Measurements from ENCODE around the gene ATP5F1A. TPM values are rescaled to one million over a fixed set of nuclear protein-coding genes. Genes with fewer than 3 reads are reported as not detected.

ATP5F1A gene
- total RNA-seq, 1 experiment from 2014 or later, result 349 TPM

DNA sequence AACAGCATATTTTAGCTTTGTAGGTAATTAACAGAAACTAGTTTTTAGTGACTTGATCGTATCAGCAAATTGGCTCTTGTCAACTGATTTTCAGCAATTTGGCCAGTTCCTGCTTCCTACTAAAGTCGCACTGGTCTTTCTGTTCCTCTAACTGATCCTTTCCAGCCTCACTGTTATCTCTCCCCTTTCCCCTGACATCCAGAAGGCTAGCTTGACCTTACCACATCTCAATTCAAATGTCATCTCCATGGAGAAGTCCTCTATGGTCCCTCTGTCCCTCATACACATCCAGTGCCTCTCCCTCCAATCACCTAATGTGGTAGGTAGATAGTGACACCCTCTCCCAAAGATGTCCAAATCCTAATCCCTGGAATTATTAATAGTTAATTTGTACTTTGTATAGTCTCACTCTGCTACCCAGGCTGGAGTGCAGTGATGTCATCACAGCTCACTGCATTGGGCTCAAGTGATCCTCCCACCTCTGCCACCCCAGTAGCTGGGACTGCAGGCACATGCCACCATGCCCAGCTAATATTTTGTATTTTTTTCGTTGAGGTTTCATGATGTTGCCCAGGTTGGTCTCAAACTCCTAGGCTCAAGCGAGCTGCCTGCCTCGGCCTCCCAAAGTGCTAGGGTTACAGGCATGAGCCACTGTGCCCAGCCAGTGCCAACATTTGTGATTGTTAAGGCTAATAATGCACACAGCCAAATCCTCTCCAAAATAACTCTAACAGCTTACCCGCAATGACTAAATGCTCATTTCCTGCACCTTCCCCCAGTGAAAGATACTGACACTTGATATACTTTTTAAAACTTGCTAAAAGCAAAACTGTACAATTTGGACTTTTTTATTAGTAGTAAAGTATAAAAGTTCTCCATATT, 42.9 kb downstream of the ATP5F1A start:
- H3K36me3 ChIP-seq (ENCODE audit: control insufficient read depth, insufficient read depth, low read length), result no peaks in the 10 kb centered on the region
- Mint-ChIP-seq H3K4me3 (ENCODE audit: unreplicated experiment) (no peak overlapping the region), H3K36me3 (ENCODE audit: insufficient read depth, unreplicated experiment) (no peaks in the 10 kb centered on the region), H3K27ac (ENCODE audit: unreplicated experiment) (no peak overlapping the region), H3K9me3 (ENCODE audit: unreplicated experiment) (no peaks in the 10 kb centered on the region), H3K27me3 (ENCODE audit: insufficient read depth, unreplicated experiment) (no peaks in the 10 kb centered on the region), H3K4me1 (ENCODE audit: low read depth, unreplicated experiment) (peaks cover 12% of the 10 kb centered on the region)
- CTCF ChIA-PET, result no interaction called here
- TF ChIP-seq, protein P1, sequence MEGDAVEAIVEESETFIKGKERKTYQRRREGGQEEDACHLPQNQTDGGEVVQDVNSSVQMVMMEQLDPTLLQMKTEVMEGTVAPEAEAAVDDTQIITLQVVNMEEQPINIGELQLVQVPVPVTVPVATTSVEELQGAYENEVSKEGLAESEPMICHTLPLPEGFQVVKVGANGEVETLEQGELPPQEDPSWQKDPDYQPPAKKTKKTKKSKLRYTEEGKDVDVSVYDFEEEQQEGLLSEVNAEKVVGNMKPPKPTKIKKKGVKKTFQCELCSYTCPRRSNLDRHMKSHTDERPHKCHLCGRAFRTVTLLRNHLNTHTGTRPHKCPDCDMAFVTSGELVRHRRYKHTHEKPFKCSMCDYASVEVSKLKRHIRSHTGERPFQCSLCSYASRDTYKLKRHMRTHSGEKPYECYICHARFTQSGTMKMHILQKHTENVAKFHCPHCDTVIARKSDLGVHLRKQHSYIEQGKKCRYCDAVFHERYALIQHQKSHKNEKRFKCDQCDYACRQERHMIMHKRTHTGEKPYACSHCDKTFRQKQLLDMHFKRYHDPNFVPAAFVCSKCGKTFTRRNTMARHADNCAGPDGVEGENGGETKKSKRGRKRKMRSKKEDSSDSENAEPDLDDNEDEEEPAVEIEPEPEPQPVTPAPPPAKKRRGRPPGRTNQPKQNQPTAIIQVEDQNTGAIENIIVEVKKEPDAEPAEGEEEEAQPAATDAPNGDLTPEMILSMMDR (IDR thresholded peaks at IDR 0.05; ENCODE audit: insufficient read depth in 1 of 2, low read depth in 1 of 2, low read length in 1 of 2, severe bottlenecking in 1 of 2, unreplicated experiment in 1 of 2), result no peak
- no peak for DNase-seq
- POLR2A ChIA-PET, result no interaction called here
- no peaks in the 10 kb centered on the region for H3K9me3 ChIP-seq
- no TSS peak for BruUV-seq (replicated peaks)
- intact Hi-C loops (cut with micrococcal nuclease; ENCODE audit: unreplicated experiment), result no loop called here
- peaks cover 16% of the 10 kb centered on the region for H3K4me1 ChIP-seq
- no peak overlapping the region for H3K4me3 ChIP-seq (ENCODE audit: low read depth, low read length)
- H3K27me3 ChIP-seq (replicated peaks; ENCODE audit: control insufficient read depth, insufficient read depth, low read length), result no peaks in the 10 kb centered on the region

DNA sequence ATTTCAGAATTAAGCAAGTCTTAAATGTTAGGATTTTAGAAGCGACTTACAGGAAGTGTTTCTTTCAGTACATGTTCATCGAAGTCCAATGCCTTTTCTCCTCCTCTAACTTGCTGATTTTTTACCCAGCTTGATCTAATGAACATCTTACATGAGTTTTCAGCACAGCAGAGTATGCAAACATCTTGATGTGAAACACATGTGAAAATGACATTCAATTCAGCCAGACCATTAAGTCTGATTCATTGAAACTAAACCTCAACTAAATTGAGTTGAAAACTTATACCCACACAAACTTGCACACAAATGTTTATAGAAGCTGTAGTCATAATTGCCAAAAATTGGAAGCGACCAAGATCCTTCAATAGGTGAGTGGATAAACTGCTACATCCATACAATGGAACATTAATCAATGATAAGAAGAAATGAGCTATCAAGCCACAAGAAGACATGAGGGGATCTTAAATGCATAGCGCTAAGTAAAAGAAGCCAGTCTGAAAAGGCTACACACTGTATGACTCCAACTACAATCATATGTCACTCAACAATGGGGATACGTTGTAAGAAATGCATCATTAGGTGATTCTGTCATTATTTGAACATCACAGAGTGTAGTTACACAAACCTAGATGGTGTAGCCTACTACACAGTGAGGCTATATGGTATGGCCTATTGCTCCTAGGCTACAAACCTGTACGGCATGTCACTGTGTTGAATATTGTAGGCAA, 44.6 kb downstream of the ATP5F1A start:
- DNase-seq, result no peak
- Histone ChIP-seq H3K36me3 (ENCODE audit: control insufficient read depth, insufficient read depth, low read length) (no peaks in the 10 kb centered on the region), H3K27me3 (replicated peaks; ENCODE audit: control insufficient read depth, insufficient read depth, low read length) (no peaks in the 10 kb centered on the region), H3K9me3 (no peaks in the 10 kb centered on the region), H3K4me1 (peaks cover 16% of the 10 kb centered on the region), H3K4me3 (ENCODE audit: low read depth, low read length) (no peak overlapping the region)
- no peaks in the 10 kb centered on the region for H3K27me3 Mint-ChIP-seq (ENCODE audit: insufficient read depth, unreplicated experiment)
- no peaks in the 10 kb centered on the region for H3K36me3 Mint-ChIP-seq (ENCODE audit: insufficient read depth, unreplicated experiment)
- H3K4me1 Mint-ChIP-seq (ENCODE audit: low read depth, unreplicated experiment), result peaks cover 15% of the 10 kb centered on the region
- no TSS peak for BruUV-seq (replicated peaks)
- TF ChIP-seq, protein P1 (IDR thresholded peaks at IDR 0.05; ENCODE audit: insufficient read depth in 1 of 2, low read depth in 1 of 2, low read length in 1 of 2, severe bottlenecking in 1 of 2, unreplicated experiment in 1 of 2), result no peak
- intact Hi-C loops (cut with micrococcal nuclease; ENCODE audit: unreplicated experiment), result no loop called here
- H3K27ac Mint-ChIP-seq (ENCODE audit: unreplicated experiment), result no peak overlapping the region
- no peaks in the 10 kb centered on the region for H3K9me3 Mint-ChIP-seq (ENCODE audit: unreplicated experiment)
- H3K4me3 Mint-ChIP-seq (ENCODE audit: unreplicated experiment), result no peak overlapping the region
- ChIA-PET CTCF (no interaction called here), POLR2A (no interaction called here)

DNA sequence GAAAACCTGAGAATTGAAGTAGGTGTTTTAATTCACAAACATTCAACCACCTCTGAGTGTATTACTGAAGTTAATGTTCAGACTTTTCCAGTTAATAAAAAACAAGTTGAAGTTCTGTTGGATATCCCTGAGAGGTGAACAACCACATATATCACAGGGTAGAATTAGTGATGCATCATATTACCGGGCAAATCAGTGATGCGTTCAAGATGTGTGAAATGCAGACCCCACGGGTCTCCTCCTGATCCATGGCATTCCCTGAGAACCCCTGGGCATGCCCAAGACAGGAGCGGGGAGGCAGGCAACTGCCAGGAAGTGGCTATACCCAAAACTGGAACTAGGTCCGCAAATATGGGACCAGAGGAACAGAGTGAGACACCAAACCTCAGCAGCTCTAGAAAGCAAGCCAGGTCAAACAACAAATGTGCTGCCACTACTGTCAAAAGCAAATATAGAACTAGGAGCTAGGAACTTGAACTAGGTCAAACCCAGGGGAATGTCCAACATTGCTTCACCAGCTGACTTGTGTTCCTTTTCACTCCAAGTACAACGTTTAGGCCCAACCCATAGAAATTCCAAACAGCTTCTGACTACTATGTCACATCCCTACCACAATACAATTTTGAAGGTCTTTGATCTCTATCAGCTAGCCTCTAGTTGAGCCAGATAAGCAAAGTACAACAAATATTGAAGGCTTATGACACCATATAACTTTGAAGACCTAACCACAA, 46.2 kb downstream of the ATP5F1A start:
- Histone ChIP-seq H3K4me1 (peaks cover 16% of the 10 kb centered on the region), H3K27me3 (replicated peaks; ENCODE audit: control insufficient read depth, insufficient read depth, low read length) (no peaks in the 10 kb centered on the region), H3K9me3 (no peaks in the 10 kb centered on the region), H3K36me3 (ENCODE audit: control insufficient read depth, insufficient read depth, low read length) (no peaks in the 10 kb centered on the region), H3K4me3 (ENCODE audit: low read depth, low read length) (no peak overlapping the region)
- Mint-ChIP-seq H3K4me3 (ENCODE audit: unreplicated experiment) (peak overlapping the region; percentile 27), H3K27ac (ENCODE audit: unreplicated experiment) (no peak overlapping the region), H3K4me1 (ENCODE audit: low read depth, unreplicated experiment) (peaks cover 18% of the 10 kb centered on the region), H3K36me3 (ENCODE audit: insufficient read depth, unreplicated experiment) (no peaks in the 10 kb centered on the region), H3K9me3 (ENCODE audit: unreplicated experiment) (no peaks in the 10 kb centered on the region), H3K27me3 (ENCODE audit: insufficient read depth, unreplicated experiment) (no peaks in the 10 kb centered on the region)
- peak; percentile 64 to 72 for DNase-seq
- BruUV-seq (replicated peaks), result TSS peak; percentile 50
- intact Hi-C loops (cut with micrococcal nuclease; ENCODE audit: unreplicated experiment), result loop anchor here (1.0 kb wide), 2 partner anchors 21 to 36 kb away; no protein-coding TSS in a partner anchor
- POLR2A ChIA-PET, result interaction anchor here (0.8 kb wide), 1 partner anchor 22 kb away, joined by 3 read pairs; no protein-coding TSS in a partner anchor
- TF ChIP-seq, protein P1 (IDR thresholded peaks at IDR 0.05; ENCODE audit: insufficient read depth in 1 of 2, low read depth in 1 of 2, low read length in 1 of 2, severe bottlenecking in 1 of 2, unreplicated experiment in 1 of 2), result no peak
- CTCF ChIA-PET, result interaction anchor here (0.9 kb wide), 1 partner anchor 15 kb away, joined by 3 read pairs; no protein-coding TSS in a partner anchor
